Endothelial cell of umbilical vein (primary cell): ENCODE measurements around the gene SSTR3. TPM values are rescaled to one million over a fixed set of nuclear protein-coding genes. Genes with fewer than 3 reads are reported as not detected.

Experiments
- BruUV-seq: library from RNA; stranded (reverse); fragments of 400-500 nt; replicated peaks from 2 replicates; lab custom pipeline; 2021; lab: Mats Ljungman, UMichigan
- CTCF ChIA-PET: fragments of 300-600, 350-600 bp; sonication (Branson Sonifier 250); formaldehyde crosslinking; loops from one replicate; lab custom pipeline; 2021; ENCODE audit warnings: antibody characterized with exemption, inconsistent platforms; lab: Charles Lee
- POLR2A ChIA-PET: fragments of 300-600, 350-600 bp; sonication (Branson Sonifier 250); formaldehyde crosslinking; loops from one replicate; lab custom pipeline; 2021; ENCODE audit warnings: antibody characterized with exemption, inconsistent platforms; lab: Charles Lee
- DNase-seq: peaks from one replicate; pipeline ENCODE4 v3.0.0-alpha.2; 2011; ENCODE audit warnings: low read depth, low spot score
- FAIRE-seq: peaks from 2 replicates; lab custom pipeline; 2011; peaks lifted over from hg19 to GRCh38; lab: Jason Lieb, UNC
- H2AFZ ChIP-seq: 2 replicates; pipeline ENCODE4 v1.6.0; 2012; ENCODE audit warnings: low read depth, low read length, control low read depth, inconsistent platforms
- H3K27ac ChIP-seq: 2 replicates; pipeline ENCODE4 v1.5.1; 2011; ENCODE audit warnings: low read depth, mild to moderate bottlenecking, control low read depth, low read length, moderate library complexity; ENCODE audit not compliant: insufficient read depth
- H3K27me3 ChIP-seq, 2 experiments: 2 replicates each; pipeline versions ENCODE4 v1.6.0 to v1.6.1; 2011; ENCODE audit warnings: low read length in 2 of 2, mixed read lengths in 1 of 2; ENCODE audit not compliant: control insufficient read depth in 2 of 2, insufficient read depth in 2 of 2
- H3K36me3 ChIP-seq, 2 experiments: 2 replicates in 1 of 2; 3 replicates in 1 of 2; pipeline ENCODE4 v1.5.1; 2011; ENCODE audit warnings: low read length in 2 of 2, mild to moderate bottlenecking in 1 of 2, moderate library complexity in 1 of 2; ENCODE audit not compliant: control insufficient read depth in 2 of 2, insufficient read depth in 2 of 2; ENCODE audit errors: extremely low read depth in 1 of 2
- H3K4me1 ChIP-seq: 3 replicates; pipeline ENCODE4 v1.5.1; 2011; ENCODE audit warnings: mild to moderate bottlenecking, low read length; ENCODE audit not compliant: control insufficient read depth, insufficient read depth; ENCODE audit errors: extremely low read depth
- H3K4me2 ChIP-seq: 2 replicates; pipeline ENCODE4 v1.6.1; 2011; ENCODE audit warnings: low read length, control low read depth, mixed read lengths; ENCODE audit not compliant: insufficient read depth
- H3K4me3 ChIP-seq, 3 experiments: fragments of 200-600 bp in 1 of 3; sonication (generic), shearing (Covaris generic) in 1 of 3; replicated peaks in 1 of 3; 2 replicates each; pipeline ENCODE4 v1.5.1; 2011 to 2016; ENCODE audit warnings: control low read depth in 3 of 3, low read length in 3 of 3, mild to moderate bottlenecking in 2 of 3, inconsistent platforms in 1 of 3, low read depth in 1 of 3, moderate library complexity in 1 of 3; ENCODE audit not compliant: insufficient read depth in 1 of 3
- H3K79me2 ChIP-seq: 2 replicates; pipeline ENCODE4 v1.6.0; 2012; ENCODE audit warnings: low read length, inconsistent platforms; ENCODE audit not compliant: control insufficient read depth, insufficient read depth
- H3K9ac ChIP-seq: replicated peaks from 2 replicates; pipeline ENCODE3; 2011; ENCODE audit warnings: low read length, control low read depth; ENCODE audit not compliant: insufficient read depth; ENCODE audit errors: extremely low read depth
- H3K9me1 ChIP-seq: replicated peaks from 3 replicates; pipeline ENCODE4 v1.6.0; 2011; ENCODE audit warnings: mild to moderate bottlenecking, low read length; ENCODE audit not compliant: control insufficient read depth, insufficient read depth; ENCODE audit errors: extremely low read depth
- H3K9me3 ChIP-seq: replicated peaks from 2 replicates; pipeline ENCODE4 v1.5.1; 2012; ENCODE audit warnings: low read length, inconsistent platforms; ENCODE audit not compliant: control insufficient read depth, insufficient read depth
- H4K20me1 ChIP-seq: replicated peaks from 2 replicates; pipeline ENCODE3; 2011; ENCODE audit warnings: mild to moderate bottlenecking, low read length; ENCODE audit not compliant: control insufficient read depth, insufficient read depth; ENCODE audit errors: extremely low read depth
- EZH2 ChIP-seq: IDR thresholded peaks from 2 replicates; pipeline ENCODE4 v1.6.1; 2012; ENCODE audit warnings: borderline replicate concordance, low read depth, mild to moderate bottlenecking, moderate library complexity, low read length, inconsistent platforms; ENCODE audit not compliant: severe bottlenecking
- FOS ChIP-seq: IDR thresholded peaks from 2 replicates; pipeline ENCODE4 v1.6.1; 2011; ENCODE audit warnings: mild to moderate bottlenecking, low read length, moderate library complexity, borderline replicate concordance; ENCODE audit not compliant: insufficient read depth
- GATA2 ChIP-seq: IDR thresholded peaks from 2 replicates; pipeline ENCODE4 v1.7.0; 2011; ENCODE audit warnings: low read depth, mild to moderate bottlenecking, moderate library complexity, mixed read lengths, low read length; ENCODE audit not compliant: insufficient read length, insufficient read depth
- JUN ChIP-seq: IDR thresholded peaks from 2 replicates; pipeline ENCODE4 v1.6.1; 2011; ENCODE audit warnings: borderline replicate concordance, low read depth; ENCODE audit not compliant: insufficient read length, insufficient read depth
- MYC ChIP-seq: IDR thresholded peaks from one replicate; pipeline ENCODE4 v1.6.1; 2011; ENCODE audit warnings: mild to moderate bottlenecking, low read depth, low read length
- POLR2A ChIP-seq: IDR thresholded peaks from 2 replicates; pipeline ENCODE4 v1.6.1; 2012; ENCODE audit warnings: low read depth, mild to moderate bottlenecking, control low read depth, low read length
- POLR2AphosphoS5 ChIP-seq: IDR thresholded peaks from 2 replicates; pipeline ENCODE4 v1.6.1; 2012; ENCODE audit warnings: low read depth, mild to moderate bottlenecking, control low read depth, low read length, moderate library complexity; ENCODE audit not compliant: insufficient read depth
- dilution Hi-C: fragments of 300-500 bp; cut with MboI; formaldehyde crosslinking; loops from one replicate; pipeline ENCODE4 v1.15.0; 2019; ENCODE audit warnings: low sequenced_read_pairs; ENCODE audit not compliant: extremely low pct_ligation_motif_present
- intact Hi-C: fragments of 100-400 bp; cut with micrococcal nuclease; formaldehyde crosslinking; loops from one replicate; pipeline ENCODE4 v1.10.0; 2022
- polyA plus RNA-seq, 4 experiments: library from polyadenylated mRNA; depleted of rRNA in 3 of 4; stranded (reverse) in 3 of 4; unstranded in 1 of 4; fragments of >200 nt; gene quantifications; 2 replicates each; pipeline versions ENCODE4 v1.2.1 to v1.2.3, GENCODE V29; 2011 to 2012; ENCODE audit warnings: missing spikeins in 1 of 4
- total RNA-seq: library from RNA; stranded (reverse); gene quantifications from 2 replicates; pipeline ENCODE4 v1.2.3, GENCODE V29; 2021
- TF ChIP-seq, protein P1 (sequence below), 2 donors: IDR thresholded peaks; 1 replicate in 1 of 2; 2 replicates in 1 of 2; pipeline ENCODE4 v1.5.1; 2011; ENCODE audit warnings: low read length in 2 of 2, mild to moderate bottlenecking in 2 of 2, moderate library complexity in 2 of 2, control low read depth in 1 of 2, inconsistent platforms in 1 of 2, low read depth in 1 of 2; ENCODE audit not compliant: insufficient read depth in 1 of 2; ENCODE audit errors: extremely low read depth in 1 of 2
- TF ChIP-seq, protein P2 (sequence below): IDR thresholded peaks from 2 replicates; pipeline ENCODE4 v1.6.1; 2011; ENCODE audit not compliant: insufficient read depth, insufficient read length

The SSTR3 gene
- total and polyA plus RNA-seq, 2 donors (not counting 3 experiments of a cell fraction or from before 2014, with no cell fraction given), result not detected

DNA sequence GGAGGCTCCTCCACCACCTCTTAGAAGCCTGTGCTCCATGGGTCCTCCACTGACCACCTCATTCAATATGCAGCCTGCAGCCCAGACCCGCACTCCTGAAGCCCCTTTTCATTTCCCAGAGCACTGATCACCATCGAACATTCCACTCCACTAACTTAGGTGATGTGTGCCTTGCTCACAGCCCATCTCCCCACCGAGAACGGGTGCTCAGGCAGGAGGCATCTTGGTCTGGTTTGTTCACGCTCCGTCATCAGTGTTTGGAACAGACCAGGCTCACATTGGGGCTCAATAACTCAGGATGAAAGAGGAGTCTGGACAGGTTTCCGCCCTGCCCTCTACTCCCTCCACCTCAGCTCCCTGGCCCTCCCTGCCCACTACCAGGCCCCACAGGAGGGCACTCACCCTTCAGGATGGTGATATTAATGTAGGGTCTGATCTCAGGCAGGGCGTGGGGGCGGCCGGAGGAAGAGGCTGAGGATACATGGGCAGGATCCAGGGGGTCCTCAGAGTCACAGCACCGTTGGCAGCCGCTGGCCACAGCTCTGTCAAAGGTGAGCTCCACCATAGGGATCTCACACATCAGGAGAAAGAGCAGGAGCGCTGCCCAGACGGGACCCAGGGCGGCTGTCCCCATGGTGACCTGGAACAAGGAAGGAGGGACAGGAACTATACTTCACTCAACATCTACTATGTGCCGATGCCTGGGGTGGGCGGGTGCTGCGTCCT is 27.3 kb downstream of the SSTR3 start:
- H4K20me1 ChIP-seq, result no peaks in the 10 kb centered on the region
- H3K27ac ChIP-seq, result no peak overlapping the region
- H3K79me2 ChIP-seq, result no peaks in the 10 kb centered on the region
- H3K9ac ChIP-seq, result no peak overlapping the region
- POLR2A ChIA-PET, result no interaction called here
- intact Hi-C loops (no loop called here), dilution Hi-C loops (no loop called here)
- no peaks in the 10 kb centered on the region for H3K36me3 ChIP-seq
- TF ChIP-seq POLR2AphosphoS5, result no peak
- TF ChIP-seq FOS, result no peak
- no peak for TF ChIP-seq POLR2A
- TF ChIP-seq, protein P1, sequence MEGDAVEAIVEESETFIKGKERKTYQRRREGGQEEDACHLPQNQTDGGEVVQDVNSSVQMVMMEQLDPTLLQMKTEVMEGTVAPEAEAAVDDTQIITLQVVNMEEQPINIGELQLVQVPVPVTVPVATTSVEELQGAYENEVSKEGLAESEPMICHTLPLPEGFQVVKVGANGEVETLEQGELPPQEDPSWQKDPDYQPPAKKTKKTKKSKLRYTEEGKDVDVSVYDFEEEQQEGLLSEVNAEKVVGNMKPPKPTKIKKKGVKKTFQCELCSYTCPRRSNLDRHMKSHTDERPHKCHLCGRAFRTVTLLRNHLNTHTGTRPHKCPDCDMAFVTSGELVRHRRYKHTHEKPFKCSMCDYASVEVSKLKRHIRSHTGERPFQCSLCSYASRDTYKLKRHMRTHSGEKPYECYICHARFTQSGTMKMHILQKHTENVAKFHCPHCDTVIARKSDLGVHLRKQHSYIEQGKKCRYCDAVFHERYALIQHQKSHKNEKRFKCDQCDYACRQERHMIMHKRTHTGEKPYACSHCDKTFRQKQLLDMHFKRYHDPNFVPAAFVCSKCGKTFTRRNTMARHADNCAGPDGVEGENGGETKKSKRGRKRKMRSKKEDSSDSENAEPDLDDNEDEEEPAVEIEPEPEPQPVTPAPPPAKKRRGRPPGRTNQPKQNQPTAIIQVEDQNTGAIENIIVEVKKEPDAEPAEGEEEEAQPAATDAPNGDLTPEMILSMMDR (IDR thresholded peaks at IDR 0.05; ENCODE audit: extremely low read depth in 1 of 2, insufficient read depth in 1 of 2, low read depth in 1 of 2, low read length in 2 of 2), result no peak
- no peak for TF ChIP-seq MYC
- TF ChIP-seq, protein P2, sequence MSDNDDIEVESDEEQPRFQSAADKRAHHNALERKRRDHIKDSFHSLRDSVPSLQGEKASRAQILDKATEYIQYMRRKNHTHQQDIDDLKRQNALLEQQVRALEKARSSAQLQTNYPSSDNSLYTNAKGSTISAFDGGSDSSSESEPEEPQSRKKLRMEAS, result no peak
- TF ChIP-seq EZH2, result no peak
- no peak for TF ChIP-seq GATA2
- TF ChIP-seq JUN, result no peak
- H2AFZ ChIP-seq, result no peak overlapping the region
- no peak for DNase-seq
- no peak overlapping the region for H3K4me3 ChIP-seq
- no peaks in the 10 kb centered on the region for H3K9me3 ChIP-seq
- H3K27me3 ChIP-seq, result no peaks in the 10 kb centered on the region
- FAIRE-seq, result no peak
- BruUV-seq, result no TSS peak
- no peaks in the 10 kb centered on the region for H3K9me1 ChIP-seq
- no peak overlapping the region for H3K4me2 ChIP-seq
- H3K4me1 ChIP-seq, result peaks cover 37% of the 10 kb centered on the region
- CTCF ChIA-PET, result interaction anchor here (1.9 kb wide), 1 partner anchor 14 kb away, joined by 5 read pairs; no protein-coding TSS in a partner anchor
